Breast epithelium (tissue), 4 donors: Measurements from ENCODE around the gene OR10A4. TPM values are rescaled to one million over a fixed set of nuclear protein-coding genes. Genes with fewer than 3 reads are reported as not detected.

ENCODE experiments used
- DNase-seq, 2 donors: peaks; one replicate each; pipeline ENCODE4 v3.0.0-alpha.2; 2019; ENCODE audit warnings: low spot score in 2 of 2
- H3K27ac ChIP-seq, 2 donors: fragments of 200-600 bp; sonication (generic) in 1 of 2; one replicate each; pipeline ENCODE4 v1.5.1; 2016 to 2019; ENCODE audit warnings: mild to moderate bottlenecking in 1 of 2
- H3K27me3 ChIP-seq, 2 donors: fragments of 200-600 bp; sonication (generic) in 1 of 2; one replicate each; pipeline versions ENCODE4 v1.5.1 to v1.6.0; 2017 to 2019; ENCODE audit warnings: control low read depth in 1 of 2, mild to moderate bottlenecking in 1 of 2
- H3K36me3 ChIP-seq: fragments of 200-600 bp; one replicate; pipeline ENCODE4 v1.5.1; 2019
- H3K4me1 ChIP-seq, 2 donors: fragments of 200-600 bp; sonication (generic); one replicate each; pipeline ENCODE4 v1.5.1; 2016 to 2019; ENCODE audit warnings: control low read depth in 1 of 2
- H3K4me3 ChIP-seq, 3 donors: fragments of 200-600 bp; sonication (generic); 1 replicate in 2 of 3; 2 replicates in 1 of 3; pipeline ENCODE4 v1.5.1; 2016 to 2019; ENCODE audit warnings: mild to moderate bottlenecking in 3 of 3, moderate library complexity in 2 of 3
- H3K9me3 ChIP-seq, 2 donors: fragments of 200-600 bp; sonication (generic) in 1 of 2; one replicate each; pipeline ENCODE4 v1.5.1; 2016 to 2019; ENCODE audit warnings: control low read depth in 1 of 2
- CTCF ChIP-seq, 3 donors: fragments of 450-650 bp; IDR thresholded peaks; one replicate each; pipeline ENCODE4 v1.5.1; 2016 to 2017; ENCODE audit warnings: antibody characterized with exemption in 3 of 3, mild to moderate bottlenecking in 3 of 3, moderate library complexity in 3 of 3
- POLR2A ChIP-seq: fragments of 450-650 bp; IDR thresholded peaks from one replicate; pipeline ENCODE4 v1.6.1; 2016; ENCODE audit warnings: antibody characterized with exemption, mild to moderate bottlenecking, moderate library complexity
- POLR2AphosphoS5 ChIP-seq, 3 donors: sonication (generic); formaldehyde crosslinking; IDR thresholded peaks; one replicate each; pipeline ENCODE4 v1.6.1; 2017; ENCODE audit warnings: antibody characterized with exemption in 3 of 3
- intact Hi-C: fragments of 100-400 bp; cut with DNase I; formaldehyde crosslinking; loops from one replicate; pipeline ENCODE4 v1.15.1; 2023; ENCODE audit warnings: low total_unique reads
- total RNA-seq, 3 donors: library from RNA; depleted of rRNA; stranded (reverse); fragments of >200 nt; gene quantifications; one replicate each; pipeline ENCODE4 v1.1.0, GENCODE V29; 2016

The OR10A4 gene
- total RNA-seq, 3 donors from 2014 or later = not detected

- no peaks in the 10 kb centered on the region for H3K36me3 ChIP-seq
- no peaks in the 10 kb centered on the region for H3K4me1 ChIP-seq
- H3K27me3 ChIP-seq = no peaks in the 10 kb centered on the region
- H3K4me3 ChIP-seq = peak overlapping the region; percentile 46 to 76 (median 63)
- no peaks in the 10 kb centered on the region for H3K9me3 ChIP-seq
- DNase-seq = no peak
- TF ChIP-seq POLR2A (no peak), CTCF (IDR thresholded peaks at IDR 0.05) (no peak), POLR2AphosphoS5 (IDR thresholded peaks at IDR 0.05) (no peak)
- peak overlapping the region in 1 of 2 donors; percentile 70 for H3K27ac ChIP-seq
- intact Hi-C loops = no loop called here
These were observed 50.7 kb downstream of the OR10A4 start for GRCh38 chr11:6927030-6927617.

Other genes with a start within 250 kb of the OR10A4 start
- gene DCHS1, start 220.8 kb upstream of the OR10A4 start, total RNA-seq = 10 to 100 TPM in 2 of 3 donors, 1 to 10 TPM in 1; 7.2 to 18.0 (median 13.8) TPM
- gene MRPL17, start 193.3 kb upstream of the OR10A4 start, total RNA-seq = 10 to 100 TPM; 16.8 to 25.2 (median 18.9) TPM
- 1 to 10 TPM in 1 of 3 donors, under 1 TPM in 1, not detected in 1; 0.44 to 3.6 TPM for gene OR2AG2, start 104.6 kb upstream of the OR10A4 start, total RNA-seq
- gene OR2AG1, start 93.6 kb upstream of the OR10A4 start, total RNA-seq = not detected
- gene OR6A2, start 76.9 kb upstream of the OR10A4 start, total RNA-seq = 1 to 10 TPM in 1 of 3 donors, under 1 TPM in 2; 0.16 to 1.2 (median 0.33) TPM
- not detected for gene OR10A5, start 30.9 kb upstream of the OR10A4 start, total RNA-seq
- gene OR10A2, start 13.6 kb upstream of the OR10A4 start, total RNA-seq = not detected
- under 1 TPM in 2 of 3 donors, not detected in 1; 0.44 to 0.66 TPM for gene OR2D2, start 15.9 kb downstream of the OR10A4 start, total RNA-seq
- gene OR2D3, start 44.4 kb downstream of the OR10A4 start, total RNA-seq = not detected
- 1 to 10 TPM in 2 of 3 donors, under 1 TPM in 1; 0.80 to 3.6 (median 2.3) TPM for gene ZNF215, start 49.8 kb downstream of the OR10A4 start, total RNA-seq
- gene ZNF214, start 143.7 kb downstream of the OR10A4 start, total RNA-seq = 1 to 10 TPM; 3.0 to 6.9 (median 4.9) TPM
- gene NLRP14, start 143.9 kb downstream of the OR10A4 start, total RNA-seq = under 1 TPM; under 0.01 to 0.29 (median 0.16) TPM
- under 1 TPM in 1 of 3 donors, not detected in 2; 0.15 TPM for gene RBMXL2, start 212.4 kb downstream of the OR10A4 start, total RNA-seq